Neural progenitor cell (in vitro differentiated cells): ENCODE measurements around the gene PLXNC1. TPM values are rescaled to one million over a fixed set of nuclear protein-coding genes. Genes with fewer than 3 reads are reported as not detected.
A peak's percentile ranks its signal among the peaks of the same experiment; 100 is the strongest.

Experiments
- DNase-seq: peaks from one replicate; pipeline ENCODE4 v3.0.0-alpha.2; 2016; ENCODE audit warnings: low spot score
- H2AFZ ChIP-seq: fragments of 200-600 bp; sonication (generic); replicated peaks from 2 replicates; pipeline ENCODE4 v1.6.1; 2016; ENCODE audit warnings: antibody characterized with exemption
- H3F3A ChIP-seq: fragments of 200-600 bp; sonication (generic); 2 replicates; pipeline ENCODE4 v1.6.1; 2016; ENCODE audit warnings: antibody characterized with exemption, low read depth
- H3K27ac ChIP-seq: fragments of 200-600 bp; sonication (generic); 2 replicates; pipeline ENCODE4 v1.5.1; 2016; ENCODE audit warnings: mild to moderate bottlenecking
- H3K27me3 ChIP-seq: fragments of 200-600 bp; sonication (generic); 2 replicates; pipeline ENCODE4 v1.6.1; 2016; ENCODE audit warnings: mild to moderate bottlenecking, moderate library complexity
- H3K36me3 ChIP-seq: fragments of 200-600 bp; sonication (generic); 2 replicates; pipeline ENCODE4 v1.5.1; 2016
- H3K4me1 ChIP-seq: fragments of 200-600 bp; sonication (generic); 2 replicates; pipeline ENCODE4 v1.6.1; 2016; ENCODE audit warnings: mixed run types
- H3K4me2 ChIP-seq: fragments of 200-600 bp; sonication (generic); 2 replicates; pipeline ENCODE4 v1.6.1; 2016
- H3K4me3 ChIP-seq: fragments of 200-600 bp; sonication (generic); 2 replicates; pipeline ENCODE4 v1.5.1; 2016
- H3K79me2 ChIP-seq: fragments of 200-600 bp; sonication (generic); 2 replicates; pipeline ENCODE4 v1.6.1; 2016; ENCODE audit warnings: low read depth
- H3K9ac ChIP-seq: fragments of 200-600 bp; sonication (generic); 2 replicates; pipeline ENCODE4 v1.6.1; 2016
- H3K9me3 ChIP-seq: fragments of 200-600 bp; sonication (generic); 2 replicates; pipeline ENCODE4 v1.5.1; 2016; ENCODE audit warnings: low read depth
- H4K20me1 ChIP-seq: fragments of 200-600 bp; sonication (generic); 2 replicates; pipeline ENCODE4 v1.6.1; 2016; ENCODE audit warnings: low read depth
- H3K27ac Mint-ChIP-seq: 3 replicates; pipeline ENCODE4 v1.8.0; 2021; ENCODE audit warnings: mixed read lengths
- H3K27me3 Mint-ChIP-seq: 2 replicates; pipeline ENCODE4 v1.8.0; 2022; ENCODE audit warnings: low read depth, mild to moderate bottlenecking, inconsistent platforms, moderate library complexity, mixed read lengths; ENCODE audit not compliant: insufficient read depth
- H3K36me3 Mint-ChIP-seq: 3 replicates; pipeline ENCODE4 v1.8.0; 2021; ENCODE audit warnings: mixed read lengths
- H3K4me1 Mint-ChIP-seq: 3 replicates; pipeline ENCODE4 v1.8.0; 2021; ENCODE audit warnings: mixed read lengths
- H3K4me3 Mint-ChIP-seq: 3 replicates; pipeline ENCODE4 v1.8.0; 2021; ENCODE audit warnings: mild to moderate bottlenecking, moderate library complexity, mixed read lengths
- H3K9me3 Mint-ChIP-seq: 3 replicates; pipeline ENCODE4 v1.8.0; 2020; ENCODE audit warnings: mixed read lengths
- CTCF ChIP-seq: fragments of 200-600 bp; sonication (generic); IDR thresholded peaks from 2 replicates; pipeline ENCODE4 v1.5.1; 2017; ENCODE audit warnings: antibody characterized with exemption, mild to moderate bottlenecking
- EZH2 ChIP-seq: fragments of 200-600 bp; sonication (generic); IDR thresholded peaks from 2 replicates; pipeline ENCODE4 v1.6.1; 2017; ENCODE audit warnings: antibody characterized with exemption, mild to moderate bottlenecking, moderate library complexity
- EZH2phosphoT487 ChIP-seq: fragments of 200-600 bp; sonication (generic); IDR thresholded peaks from 2 replicates; pipeline ENCODE4 v1.6.1; 2017; ENCODE audit warnings: antibody characterized with exemption
- total RNA-seq: library from RNA; depleted of rRNA; stranded (reverse); fragments of >200 nt; gene quantifications from 2 replicates; pipeline ENCODE4 v1.2.3, GENCODE V29; 2015; ENCODE audit warnings: low replicate concordance

The PLXNC1 gene
- total RNA-seq, 1 donor from 2014 or later = 16.7 TPM

DNA sequence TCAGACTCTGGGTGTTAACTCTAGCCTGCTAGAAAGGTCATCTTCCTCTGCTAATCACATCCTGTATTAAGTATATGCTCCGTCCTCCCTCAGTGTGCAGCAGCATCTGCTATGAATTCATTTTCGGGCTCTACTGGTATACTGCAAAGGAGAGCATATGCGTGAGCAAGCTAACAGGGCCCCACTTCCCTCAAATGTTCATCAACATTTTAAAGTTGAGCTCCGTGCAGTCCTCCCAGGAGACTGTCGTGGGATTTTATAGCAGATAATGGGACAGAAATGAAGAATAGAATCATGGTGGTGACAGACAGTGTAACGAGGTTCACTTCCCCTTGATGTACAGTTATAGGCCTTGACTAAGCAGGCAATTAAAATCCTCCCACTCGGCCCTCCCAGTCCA lies 131.7 kb downstream of the PLXNC1 start:
- H3K79me2 ChIP-seq = no peaks in the 10 kb centered on the region
- H3K4me3 ChIP-seq = no peak overlapping the region
- peaks cover 29% of the 10 kb centered on the region for H3K36me3 Mint-ChIP-seq
- H3K4me3 Mint-ChIP-seq = no peak overlapping the region
- no peak overlapping the region for H2AFZ ChIP-seq
- H3K9me3 Mint-ChIP-seq = no peaks in the 10 kb centered on the region
- no peaks in the 10 kb centered on the region for H3K27me3 ChIP-seq
- no peak overlapping the region for H3K4me2 ChIP-seq
- H3K36me3 ChIP-seq = no peaks in the 10 kb centered on the region
- no peak overlapping the region for H3K27ac ChIP-seq
- H3K4me1 ChIP-seq = peaks cover 11% of the 10 kb centered on the region
- H3F3A ChIP-seq = no peaks in the 10 kb centered on the region
- peaks cover 6% of the 10 kb centered on the region for H3K27me3 Mint-ChIP-seq
- H3K4me1 Mint-ChIP-seq = peaks cover 6% of the 10 kb centered on the region
- H3K9ac ChIP-seq = no peak overlapping the region
- H3K9me3 ChIP-seq = no peaks in the 10 kb centered on the region
- H3K27ac Mint-ChIP-seq = no peak overlapping the region
- DNase-seq = no peak
- H4K20me1 ChIP-seq = no peaks in the 10 kb centered on the region
- no peak for TF ChIP-seq CTCF
- no peak for TF ChIP-seq EZH2
- no peak for TF ChIP-seq EZH2phosphoT487

GRCh38 chr12:94282675-94283074 lies 134.3 kb downstream of the PLXNC1 start:
- TF ChIP-seq EZH2 = no peak
- TF ChIP-seq EZH2phosphoT487 = no peak
- no peak for TF ChIP-seq CTCF
- peaks cover 5% of the 10 kb centered on the region for H3K4me1 Mint-ChIP-seq
- Histone ChIP-seq H4K20me1 (no peaks in the 10 kb centered on the region), H3K27ac (no peak overlapping the region), H3K9ac (no peak overlapping the region), H3K27me3 (no peaks in the 10 kb centered on the region), H3K4me1 (peaks cover 18% of the 10 kb centered on the region), H3K4me2 (no peak overlapping the region), H2AFZ (no peak overlapping the region), H3K79me2 (no peaks in the 10 kb centered on the region), H3F3A (peaks cover 8% of the 10 kb centered on the region), H3K9me3 (no peaks in the 10 kb centered on the region), H3K4me3 (no peak overlapping the region), H3K36me3 (no peaks in the 10 kb centered on the region)
- peaks cover 6% of the 10 kb centered on the region for H3K27me3 Mint-ChIP-seq
- H3K9me3 Mint-ChIP-seq = no peaks in the 10 kb centered on the region
- peaks cover 35% of the 10 kb centered on the region for H3K36me3 Mint-ChIP-seq
- no peak overlapping the region for H3K4me3 Mint-ChIP-seq
- H3K27ac Mint-ChIP-seq = no peak overlapping the region
- no peak for DNase-seq

- peaks cover 25% of the 10 kb centered on the region for H3K4me1 ChIP-seq
- H4K20me1 ChIP-seq = no peaks in the 10 kb centered on the region
- no peak overlapping the region for H3K9ac ChIP-seq
- TF ChIP-seq CTCF = no peak
- peaks cover 8% of the 10 kb centered on the region for H3F3A ChIP-seq
- no peaks in the 10 kb centered on the region for H3K27me3 ChIP-seq
- no peak overlapping the region for H3K4me3 ChIP-seq
- H2AFZ ChIP-seq = no peak overlapping the region
- Mint-ChIP-seq H3K36me3 (peaks cover 39% of the 10 kb centered on the region), H3K27ac (no peak overlapping the region), H3K27me3 (peaks cover 6% of the 10 kb centered on the region), H3K4me3 (no peak overlapping the region), H3K9me3 (no peaks in the 10 kb centered on the region), H3K4me1 (peaks cover 13% of the 10 kb centered on the region)
- DNase-seq = no peak
- H3K36me3 ChIP-seq = no peaks in the 10 kb centered on the region
- no peak overlapping the region for H3K27ac ChIP-seq
- H3K4me2 ChIP-seq = no peak overlapping the region
- no peaks in the 10 kb centered on the region for H3K9me3 ChIP-seq
- no peaks in the 10 kb centered on the region for H3K79me2 ChIP-seq
Observed at GRCh38 chr12:94284046-94284445, 135.7 kb downstream of the PLXNC1 start.

DNA sequence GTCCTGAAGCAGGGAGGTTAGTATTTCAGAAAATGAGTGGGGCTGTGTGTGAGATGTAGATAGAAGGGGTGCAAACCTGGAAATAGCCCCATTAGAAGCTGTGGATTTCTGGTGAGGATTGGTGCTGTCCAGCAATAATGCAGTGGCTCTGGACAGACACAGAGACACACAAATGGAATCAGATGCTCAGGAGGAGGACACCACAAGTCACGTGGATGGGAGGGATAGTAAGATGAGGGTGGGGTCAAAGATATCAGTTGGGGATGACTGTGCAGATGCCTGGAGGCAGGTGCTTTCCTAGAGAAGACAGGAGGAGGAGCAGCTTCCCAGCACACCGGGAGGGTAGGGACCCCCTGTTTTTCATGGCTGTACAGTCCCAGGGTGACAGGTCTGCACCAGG lies 136.5 kb downstream of the PLXNC1 start:
- Histone ChIP-seq H3K36me3 (no peaks in the 10 kb centered on the region), H3K4me2 (no peak overlapping the region), H2AFZ (no peak overlapping the region), H3F3A (peaks cover 8% of the 10 kb centered on the region), H3K4me1 (peaks cover 33% of the 10 kb centered on the region), H3K79me2 (no peaks in the 10 kb centered on the region), H3K4me3 (no peak overlapping the region), H3K9me3 (no peaks in the 10 kb centered on the region), H4K20me1 (no peaks in the 10 kb centered on the region), H3K27me3 (no peaks in the 10 kb centered on the region), H3K27ac (no peak overlapping the region), H3K9ac (no peak overlapping the region)
- H3K27ac Mint-ChIP-seq = peak overlapping the region; percentile 41
- no peaks in the 10 kb centered on the region for H3K9me3 Mint-ChIP-seq
- TF ChIP-seq EZH2 = no peak
- no peak for TF ChIP-seq CTCF
- no peak for TF ChIP-seq EZH2phosphoT487
- peaks cover 21% of the 10 kb centered on the region for H3K4me1 Mint-ChIP-seq
- H3K4me3 Mint-ChIP-seq = no peak overlapping the region
- peaks cover 40% of the 10 kb centered on the region for H3K36me3 Mint-ChIP-seq
- no peak for DNase-seq
- H3K27me3 Mint-ChIP-seq = peaks cover 6% of the 10 kb centered on the region
